SU-DHL-6 (cell line): Measurements from ENCODE around the gene LAMA2.
"Not testable (repeated sequence)": the region's sequence is repeated elsewhere in the genome, so short reads cannot be mapped to it uniquely, and the experiment has no call there.

Source experiments
- H2AFZ ChIP-seq: fragments of 200-600 bp; sonication (generic); 2 replicates; pipeline ENCODE4 v1.6.1; 2014; ENCODE audit warnings: low read depth, mild to moderate bottlenecking, moderate library complexity, mixed read lengths, antibody characterized with exemption, low read length; ENCODE audit not compliant: severe bottlenecking
- H3F3A ChIP-seq: fragments of 200-600 bp; shearing (Covaris generic); 2 replicates; pipeline ENCODE4 v1.6.0; 2016; ENCODE audit warnings: antibody characterized with exemption, mild to moderate bottlenecking; ENCODE audit not compliant: insufficient read depth
- H3K27ac ChIP-seq: fragments of 200-600 bp; sonication (generic); 2 replicates; pipeline ENCODE4 v1.5.1; 2016; ENCODE audit warnings: low read depth, mild to moderate bottlenecking, low read length, moderate library complexity, mixed read lengths
- H3K27me3 ChIP-seq: fragments of 200-600 bp; sonication (generic), shearing (Covaris generic); 2 replicates; pipeline ENCODE4 v1.6.0; 2014; ENCODE audit warnings: mild to moderate bottlenecking, low read length
- H3K36me3 ChIP-seq: fragments of 200-600 bp; sonication (generic); 2 replicates; pipeline ENCODE4 v1.6.1; 2014; ENCODE audit warnings: mild to moderate bottlenecking, low read length, mixed read lengths
- H3K4me2 ChIP-seq: fragments of 300-600, 200-600 bp; shearing (Covaris generic), sonication (generic); 2 replicates; pipeline ENCODE4 v1.6.0; 2014; ENCODE audit warnings: low read length, low read depth, mild to moderate bottlenecking; ENCODE audit not compliant: poor library complexity, severe bottlenecking
- H3K4me3 ChIP-seq: fragments of 200-600 bp; sonication (generic); 2 replicates; pipeline ENCODE4 v1.5.1; 2014; ENCODE audit warnings: antibody characterized with exemption, low read length, mild to moderate bottlenecking, mixed read lengths; ENCODE audit not compliant: insufficient read depth, poor library complexity, severe bottlenecking
- H3K79me2 ChIP-seq: fragments of 200-600 bp; sonication (generic); 2 replicates; pipeline ENCODE4 v1.6.1; 2014; ENCODE audit warnings: mild to moderate bottlenecking, low read length, moderate library complexity; ENCODE audit not compliant: insufficient read depth
- H3K9ac ChIP-seq: fragments of 200-600 bp; sonication (generic); 2 replicates; pipeline ENCODE4 v1.7.0; 2014; ENCODE audit warnings: mild to moderate bottlenecking, low read length
- H3K9me2 ChIP-seq: fragments of 200-600 bp; sonication (generic); replicated peaks from 2 replicates; pipeline ENCODE4 v1.6.1; 2014; ENCODE audit warnings: low read length; ENCODE audit not compliant: insufficient read depth
- H3K9me3 ChIP-seq: fragments of 200-600 bp; sonication (generic); 2 replicates; pipeline ENCODE4 v1.6.1; 2014; ENCODE audit warnings: low read length, mixed read lengths; ENCODE audit not compliant: insufficient read depth
- H4K20me1 ChIP-seq: fragments of 200-600 bp; sonication (generic); 2 replicates; pipeline ENCODE4 v1.6.1; 2014; ENCODE audit warnings: low read depth, mild to moderate bottlenecking, antibody characterized with exemption, low read length, moderate library complexity, mixed read lengths
- EZH2phosphoT487 ChIP-seq: fragments of 200-600 bp; sonication (generic), shearing (Covaris generic); conservative IDR thresholded peaks from 2 replicates; pipeline ENCODE4 v1.6.1; 2018; ENCODE audit warnings: mild to moderate bottlenecking, antibody characterized with exemption, low read length, moderate library complexity, mixed read lengths
- TF ChIP-seq, protein P1 (sequence below): fragments of 200-600 bp; sonication (generic); IDR thresholded peaks from one replicate; pipeline ENCODE4 v1.5.1; 2017; ENCODE audit warnings: antibody characterized with exemption, mild to moderate bottlenecking, low read length, moderate library complexity; ENCODE audit not compliant: insufficient read depth, poor library complexity, severe bottlenecking

The LAMA2 gene

DNA sequence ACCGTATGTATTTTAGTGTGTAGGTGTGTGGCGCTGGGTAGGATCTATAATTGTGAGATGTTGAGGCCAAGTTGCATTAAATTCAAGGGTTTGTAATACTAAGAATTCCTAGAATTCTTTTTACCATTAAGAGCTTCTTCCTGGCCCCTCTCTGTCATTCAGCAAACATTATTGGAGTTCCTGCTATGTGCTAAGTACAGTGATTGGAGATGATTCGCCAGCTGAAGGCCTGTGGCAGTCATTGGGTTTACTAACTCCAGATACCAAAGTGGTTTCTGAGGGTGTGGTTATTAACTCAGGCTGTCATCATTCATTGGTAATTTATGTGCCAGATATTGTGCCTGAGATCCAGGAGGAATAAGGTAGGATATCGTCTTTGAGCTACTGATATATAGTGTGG, 167.1 kb downstream of the LAMA2 start:
- no peaks in the 10 kb centered on the region for H3K9me2 ChIP-seq
- no peak for TF ChIP-seq EZH2phosphoT487
- TF ChIP-seq, protein P1, sequence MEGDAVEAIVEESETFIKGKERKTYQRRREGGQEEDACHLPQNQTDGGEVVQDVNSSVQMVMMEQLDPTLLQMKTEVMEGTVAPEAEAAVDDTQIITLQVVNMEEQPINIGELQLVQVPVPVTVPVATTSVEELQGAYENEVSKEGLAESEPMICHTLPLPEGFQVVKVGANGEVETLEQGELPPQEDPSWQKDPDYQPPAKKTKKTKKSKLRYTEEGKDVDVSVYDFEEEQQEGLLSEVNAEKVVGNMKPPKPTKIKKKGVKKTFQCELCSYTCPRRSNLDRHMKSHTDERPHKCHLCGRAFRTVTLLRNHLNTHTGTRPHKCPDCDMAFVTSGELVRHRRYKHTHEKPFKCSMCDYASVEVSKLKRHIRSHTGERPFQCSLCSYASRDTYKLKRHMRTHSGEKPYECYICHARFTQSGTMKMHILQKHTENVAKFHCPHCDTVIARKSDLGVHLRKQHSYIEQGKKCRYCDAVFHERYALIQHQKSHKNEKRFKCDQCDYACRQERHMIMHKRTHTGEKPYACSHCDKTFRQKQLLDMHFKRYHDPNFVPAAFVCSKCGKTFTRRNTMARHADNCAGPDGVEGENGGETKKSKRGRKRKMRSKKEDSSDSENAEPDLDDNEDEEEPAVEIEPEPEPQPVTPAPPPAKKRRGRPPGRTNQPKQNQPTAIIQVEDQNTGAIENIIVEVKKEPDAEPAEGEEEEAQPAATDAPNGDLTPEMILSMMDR = no peak
- H3K4me3 ChIP-seq = no peak overlapping the region
- H3K9ac ChIP-seq = no peak overlapping the region
- H3F3A ChIP-seq = no peaks in the 10 kb centered on the region
- no peak overlapping the region for H3K4me2 ChIP-seq
- no peak overlapping the region for H3K27ac ChIP-seq
- H3K9me3 ChIP-seq = no peaks in the 10 kb centered on the region
- H3K36me3 ChIP-seq = no peaks in the 10 kb centered on the region
- no peak overlapping the region for H2AFZ ChIP-seq
- no peaks in the 10 kb centered on the region for H4K20me1 ChIP-seq
- no peaks in the 10 kb centered on the region for H3K27me3 ChIP-seq
- H3K79me2 ChIP-seq = no peaks in the 10 kb centered on the region

DNA sequence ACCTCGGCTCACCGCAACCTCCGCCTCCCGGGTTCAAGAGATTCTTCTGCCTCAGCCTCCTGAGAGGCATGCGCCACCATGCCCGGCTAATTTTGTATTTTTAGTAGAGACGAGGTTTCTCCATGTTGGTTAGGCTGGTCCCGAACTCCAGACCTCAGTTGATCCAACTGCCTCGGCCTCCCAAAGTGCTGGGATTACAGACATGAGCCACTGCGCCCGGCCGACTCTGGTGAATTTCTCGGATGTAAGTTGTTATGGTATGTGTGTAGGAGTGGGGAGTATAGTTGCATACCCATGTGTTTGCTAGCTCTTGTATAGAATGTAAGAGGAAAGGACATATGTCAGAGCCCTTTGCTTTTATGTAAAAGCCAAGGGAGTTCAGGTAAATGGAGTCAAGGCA, 170.2 kb downstream of the LAMA2 start:
- H3K27ac ChIP-seq, H4K20me1 ChIP-seq, H3K9me3 ChIP-seq, H3F3A ChIP-seq, H3K9ac ChIP-seq, H3K9me2 ChIP-seq, H2AFZ ChIP-seq, H3K4me2 ChIP-seq, H3K36me3 ChIP-seq, H3K4me3 ChIP-seq, H3K27me3 ChIP-seq, H3K79me2 ChIP-seq: not testable (repeated sequence)

DNA sequence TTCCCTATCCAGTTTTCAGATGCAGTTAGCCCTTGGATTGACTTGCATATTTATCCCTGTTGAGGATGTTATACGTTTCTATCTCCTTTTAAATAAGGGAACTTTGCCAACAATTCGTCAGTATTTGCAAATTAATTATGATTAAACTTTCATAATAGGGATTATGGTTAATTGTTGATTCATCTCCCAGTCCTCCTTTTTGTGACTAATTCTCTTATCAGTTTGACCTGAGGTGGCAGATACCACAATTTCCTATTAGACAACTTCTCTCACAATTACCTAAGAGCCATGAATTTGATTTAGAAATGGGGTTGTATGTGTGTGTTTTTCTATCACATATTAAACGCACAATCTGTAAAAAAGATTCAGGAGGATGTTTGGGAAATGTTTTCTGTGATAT, 172.9 kb downstream of the LAMA2 start:
- H4K20me1 ChIP-seq = no peaks in the 10 kb centered on the region
- H3K79me2 ChIP-seq = no peaks in the 10 kb centered on the region
- H3K9me3 ChIP-seq = no peaks in the 10 kb centered on the region
- TF ChIP-seq, protein P1 = no peak
- no peak for TF ChIP-seq EZH2phosphoT487
- no peak overlapping the region for H3K4me3 ChIP-seq
- H3K9me2 ChIP-seq = no peaks in the 10 kb centered on the region
- no peak overlapping the region for H2AFZ ChIP-seq
- H3K27me3 ChIP-seq = no peaks in the 10 kb centered on the region
- H3K4me2 ChIP-seq = no peak overlapping the region
- no peaks in the 10 kb centered on the region for H3F3A ChIP-seq
- H3K27ac ChIP-seq = no peak overlapping the region
- no peaks in the 10 kb centered on the region for H3K36me3 ChIP-seq
- H3K9ac ChIP-seq = no peak overlapping the region

DNA sequence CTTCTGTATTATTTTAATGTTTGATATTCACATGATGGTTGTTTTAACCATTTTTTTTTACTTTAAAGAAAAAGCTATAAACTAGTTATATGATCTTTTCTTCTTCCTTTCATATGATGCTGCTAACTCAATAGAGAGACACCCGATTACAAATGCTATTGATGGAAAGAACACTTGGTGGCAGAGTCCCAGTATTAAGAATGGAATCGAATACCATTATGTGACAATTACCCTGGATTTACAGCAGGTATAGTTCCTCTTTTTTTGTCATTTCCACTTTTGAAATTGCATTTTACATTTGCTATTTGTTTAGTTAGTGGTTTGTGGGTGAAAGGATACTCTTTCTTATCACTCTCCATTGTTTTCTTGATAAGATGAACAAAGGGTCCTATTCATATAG, 176.7 kb downstream of the LAMA2 start:
- no peak overlapping the region for H3K27ac ChIP-seq
- H3K79me2 ChIP-seq = no peaks in the 10 kb centered on the region
- no peaks in the 10 kb centered on the region for H3K27me3 ChIP-seq
- no peak overlapping the region for H2AFZ ChIP-seq
- no peaks in the 10 kb centered on the region for H3K36me3 ChIP-seq
- H3F3A ChIP-seq = no peaks in the 10 kb centered on the region
- no peak overlapping the region for H3K4me2 ChIP-seq
- no peaks in the 10 kb centered on the region for H3K9me2 ChIP-seq
- H3K4me3 ChIP-seq = no peak overlapping the region
- no peaks in the 10 kb centered on the region for H4K20me1 ChIP-seq
- TF ChIP-seq, protein P1 = no peak
- no peak for TF ChIP-seq EZH2phosphoT487
- H3K9me3 ChIP-seq = no peaks in the 10 kb centered on the region
- H3K9ac ChIP-seq = no peak overlapping the region
